Measurements from ENCODE around the gene PTPRN2. TPM values are rescaled to one million over a fixed set of nuclear protein-coding genes. Genes with fewer than 3 reads are reported as not detected.

PTPRN2 gene
- total RNA-seq, 1 donor from 2014 or later, result 32.2 TPM

DNA sequence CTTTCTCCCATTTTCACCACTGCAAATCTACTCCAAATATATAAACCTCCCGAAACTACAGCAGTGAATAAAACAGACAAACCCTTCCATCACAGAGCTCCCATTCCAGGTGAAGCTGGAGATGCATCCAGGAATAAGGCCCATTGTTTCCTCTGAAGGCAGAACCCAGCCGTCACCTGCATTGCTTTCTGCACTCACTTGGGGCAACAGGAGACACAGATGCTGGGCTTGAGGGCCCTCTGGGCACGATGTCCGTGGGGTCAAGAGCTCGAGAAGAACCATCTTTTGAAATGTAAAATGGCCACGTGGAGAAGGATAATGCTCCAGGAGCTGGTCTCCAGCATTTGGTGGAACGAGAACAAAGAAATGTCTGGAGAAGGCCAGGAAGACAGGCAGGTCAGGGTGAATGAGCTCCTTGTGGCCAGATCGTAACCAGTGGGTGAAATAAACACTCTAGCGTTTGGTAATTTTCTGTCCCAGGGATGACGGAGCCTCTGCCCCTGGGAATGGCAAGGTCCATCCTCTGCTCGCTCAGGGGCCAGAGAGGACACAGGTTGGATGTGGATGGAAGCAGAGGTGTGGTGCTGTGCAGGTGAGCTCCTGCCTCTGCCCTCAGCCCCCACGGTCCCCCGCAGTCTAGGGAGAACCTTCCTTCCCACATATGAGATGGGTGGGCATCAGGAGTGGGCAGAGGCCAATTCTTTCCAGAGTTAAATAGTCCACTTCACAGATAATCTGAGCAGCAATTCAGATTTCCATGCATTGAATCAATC lies 694.7 kb downstream of the PTPRN2 start:
- Mint-ChIP-seq H3K27ac (ENCODE audit: unreplicated experiment) (peak overlapping the region; percentile 20), H3K9me3 (peaks cover 2% of the 10 kb centered on the region), H3K4me1 (peaks cover 14% of the 10 kb centered on the region), H3K36me3 (ENCODE audit: low read depth) (no peaks in the 10 kb centered on the region), H3K27me3 (ENCODE audit: low read depth) (no peaks in the 10 kb centered on the region), H3K4me3 (no peak overlapping the region)
- TF ChIP-seq, protein P1, sequence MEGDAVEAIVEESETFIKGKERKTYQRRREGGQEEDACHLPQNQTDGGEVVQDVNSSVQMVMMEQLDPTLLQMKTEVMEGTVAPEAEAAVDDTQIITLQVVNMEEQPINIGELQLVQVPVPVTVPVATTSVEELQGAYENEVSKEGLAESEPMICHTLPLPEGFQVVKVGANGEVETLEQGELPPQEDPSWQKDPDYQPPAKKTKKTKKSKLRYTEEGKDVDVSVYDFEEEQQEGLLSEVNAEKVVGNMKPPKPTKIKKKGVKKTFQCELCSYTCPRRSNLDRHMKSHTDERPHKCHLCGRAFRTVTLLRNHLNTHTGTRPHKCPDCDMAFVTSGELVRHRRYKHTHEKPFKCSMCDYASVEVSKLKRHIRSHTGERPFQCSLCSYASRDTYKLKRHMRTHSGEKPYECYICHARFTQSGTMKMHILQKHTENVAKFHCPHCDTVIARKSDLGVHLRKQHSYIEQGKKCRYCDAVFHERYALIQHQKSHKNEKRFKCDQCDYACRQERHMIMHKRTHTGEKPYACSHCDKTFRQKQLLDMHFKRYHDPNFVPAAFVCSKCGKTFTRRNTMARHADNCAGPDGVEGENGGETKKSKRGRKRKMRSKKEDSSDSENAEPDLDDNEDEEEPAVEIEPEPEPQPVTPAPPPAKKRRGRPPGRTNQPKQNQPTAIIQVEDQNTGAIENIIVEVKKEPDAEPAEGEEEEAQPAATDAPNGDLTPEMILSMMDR (conservative IDR thresholded peaks at IDR 0.05), result no peak
- DNase-seq (ENCODE audit: low read depth, low spot score), result no peak

DNA sequence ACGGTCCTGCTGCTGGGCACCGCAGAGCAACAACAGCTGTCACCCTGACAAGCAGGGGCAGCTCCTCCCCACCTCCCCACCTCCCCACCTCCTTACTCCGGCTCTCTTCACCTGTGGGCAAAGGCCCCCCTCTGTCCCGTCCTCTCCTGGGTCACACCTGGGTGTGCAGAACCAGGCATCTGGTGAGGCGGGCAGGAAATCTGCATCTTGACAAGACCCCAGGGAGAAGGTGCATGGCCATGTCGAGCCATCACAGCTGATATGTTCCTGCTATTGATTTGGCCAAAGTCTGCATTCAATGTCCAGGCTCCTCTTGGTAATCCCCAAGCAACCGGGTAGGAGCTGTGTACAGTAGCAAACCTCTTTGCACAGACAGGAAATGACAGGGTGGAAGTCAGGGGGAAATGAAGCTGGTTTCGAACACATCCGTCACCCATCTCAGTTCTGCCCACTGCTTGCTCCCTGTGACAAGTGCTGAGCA lies 696.7 kb downstream of the PTPRN2 start:
- Mint-ChIP-seq H3K27ac (ENCODE audit: unreplicated experiment) (no peak overlapping the region), H3K9me3 (peaks cover 2% of the 10 kb centered on the region), H3K4me3 (no peak overlapping the region), H3K27me3 (ENCODE audit: low read depth) (no peaks in the 10 kb centered on the region), H3K4me1 (peaks cover 14% of the 10 kb centered on the region), H3K36me3 (ENCODE audit: low read depth) (no peaks in the 10 kb centered on the region)
- TF ChIP-seq, protein P1 (conservative IDR thresholded peaks at IDR 0.05), result no peak
- DNase-seq (ENCODE audit: low read depth, low spot score), result no peak

DNA sequence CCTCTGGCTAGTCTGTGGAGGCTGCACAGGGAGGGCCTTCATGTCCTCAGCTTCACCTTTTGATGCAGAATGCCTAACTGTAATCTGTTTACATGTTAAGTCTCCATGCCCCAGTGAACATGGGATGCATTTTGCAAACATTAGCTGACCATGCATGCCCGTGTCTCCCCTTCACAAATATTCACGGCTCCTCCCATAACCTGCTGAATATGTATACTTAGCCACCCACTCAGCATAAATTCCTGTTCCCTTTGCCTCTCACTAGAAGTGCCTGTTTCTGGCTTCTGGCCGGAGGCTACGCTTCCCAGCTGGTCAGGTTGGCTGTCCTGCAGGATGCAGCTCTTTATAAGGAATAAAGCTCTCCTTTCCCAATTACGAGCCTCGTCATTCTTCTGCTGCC lies 698.1 kb downstream of the PTPRN2 start:
- H3K27me3 Mint-ChIP-seq (ENCODE audit: low read depth), result no peaks in the 10 kb centered on the region
- DNase-seq (ENCODE audit: low read depth, low spot score), result no peak
- H3K9me3 Mint-ChIP-seq, result peaks cover 2% of the 10 kb centered on the region
- H3K4me1 Mint-ChIP-seq, result peaks cover 14% of the 10 kb centered on the region
- H3K27ac Mint-ChIP-seq (ENCODE audit: unreplicated experiment), result no peak overlapping the region
- no peaks in the 10 kb centered on the region for H3K36me3 Mint-ChIP-seq (ENCODE audit: low read depth)
- TF ChIP-seq, protein P1 (conservative IDR thresholded peaks at IDR 0.05), result no peak
- no peak overlapping the region for H3K4me3 Mint-ChIP-seq

DNA sequence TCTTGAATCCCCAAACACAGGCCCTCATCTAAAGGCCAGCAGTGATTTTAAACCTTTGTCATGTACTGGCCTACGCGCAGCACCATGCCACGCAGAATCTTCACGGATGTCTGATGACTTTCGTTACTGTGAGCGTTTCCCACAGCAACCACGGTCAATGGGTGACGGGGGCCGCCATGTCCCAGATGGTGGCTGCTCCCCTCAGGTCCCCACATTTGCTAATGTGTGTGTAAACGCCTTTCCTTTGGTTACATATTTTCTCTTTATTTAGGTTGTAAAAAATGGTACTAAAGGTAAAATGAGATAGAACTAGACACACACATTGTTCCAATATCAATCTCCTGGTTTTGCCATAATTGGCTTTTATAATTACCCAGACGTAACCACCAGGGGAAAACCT lies 699.0 kb downstream of the PTPRN2 start:
- Mint-ChIP-seq H3K27me3 (ENCODE audit: low read depth) (no peaks in the 10 kb centered on the region), H3K36me3 (ENCODE audit: low read depth) (no peaks in the 10 kb centered on the region), H3K4me1 (peaks cover 14% of the 10 kb centered on the region), H3K4me3 (no peak overlapping the region), H3K9me3 (peaks cover 2% of the 10 kb centered on the region), H3K27ac (ENCODE audit: unreplicated experiment) (no peak overlapping the region)
- no peak for DNase-seq (ENCODE audit: low read depth, low spot score)
- TF ChIP-seq, protein P1 (conservative IDR thresholded peaks at IDR 0.05), result no peak

DNA sequence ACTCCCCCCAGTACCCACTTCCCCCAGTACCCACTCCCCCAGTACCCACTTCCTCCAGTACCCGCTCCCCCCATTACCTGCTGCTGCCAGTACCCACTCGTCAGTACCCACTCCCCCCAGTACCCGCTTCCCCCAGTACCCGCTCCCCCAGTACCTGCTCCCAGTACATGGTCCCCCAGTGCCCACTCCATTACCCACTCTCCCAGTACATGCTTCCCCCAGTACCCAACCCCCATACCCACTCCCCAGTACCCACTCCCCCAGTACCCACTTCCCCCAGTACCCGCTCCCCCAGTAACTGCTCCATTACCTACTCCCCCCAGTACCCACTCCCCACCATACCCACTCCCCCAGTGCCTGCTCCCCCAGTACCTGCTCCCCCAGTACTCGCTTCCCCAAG lies 700.2 kb downstream of the PTPRN2 start:
- Mint-ChIP-seq H3K36me3 (ENCODE audit: low read depth) (no peaks in the 10 kb centered on the region), H3K4me3 (no peak overlapping the region), H3K27me3 (ENCODE audit: low read depth) (no peaks in the 10 kb centered on the region), H3K9me3 (peaks cover 2% of the 10 kb centered on the region), H3K4me1 (peaks cover 14% of the 10 kb centered on the region), H3K27ac (ENCODE audit: unreplicated experiment) (no peak overlapping the region)
- no peak for DNase-seq (ENCODE audit: low read depth, low spot score)
- TF ChIP-seq, protein P1 (conservative IDR thresholded peaks at IDR 0.05), result no peak
